HepG2 (cell line): Measurements from ENCODE around the gene ANTXRL. TPM values are rescaled to one million over a fixed set of nuclear protein-coding genes. Genes with fewer than 3 reads are reported as not detected.
"Not testable (repeated sequence)": the region's sequence is repeated elsewhere in the genome, so short reads cannot be mapped to it uniquely, and the experiment has no call there.

Experiments
- ATAC-seq: fragments of 200-7000 bp; cut with Tn5 transposase; 3 replicates; pipeline ENCODE4 v1.9.1; 2020; ENCODE audit warnings: mild to moderate bottlenecking, moderate library complexity
- BruUV-seq: library from RNA; stranded (reverse); fragments of 400-500 nt; replicated peaks from 2 replicates; lab custom pipeline; 2021; lab: Mats Ljungman, UMichigan
- CTCF ChIA-PET: fragments of 300-600 bp; formaldehyde crosslinking; extraction: SDS; loops from one replicate; lab custom pipeline; 2021; ENCODE audit warnings: low total read pairs, inconsistent platforms, low intra/inter-chr PET ratio; lab: Yijun Ruan, JAX
- POLR2A ChIA-PET: fragments of 350-600 bp; sonication (Branson Sonifier 250); formaldehyde crosslinking; loops from one replicate; lab custom pipeline; 2020; ENCODE audit warnings: antibody characterized with exemption, inconsistent platforms; lab: Yijun Ruan, JAX
- DNase-seq: peaks from one replicate; pipeline ENCODE4 v3.0.0-alpha.2; 2015; ENCODE audit warnings: low spot score
- FAIRE-seq: peaks from 3 replicates; lab custom pipeline; 2011; peaks lifted over from hg19 to GRCh38; lab: Jason Lieb, UNC
- H2AFZ ChIP-seq: one replicate; pipeline ENCODE4 v1.6.1; 2011; ENCODE audit warnings: low read length, inconsistent platforms
- H3K27ac ChIP-seq: fragments of 300-600 bp; 3 replicates; pipeline ENCODE4 v1.8.0; 2011; ENCODE audit warnings: mixed run types, mild to moderate bottlenecking, mixed read lengths, low read length, inconsistent platforms; ENCODE audit not compliant: insufficient read depth; ENCODE audit errors: extremely low read length
- H3K27me3 ChIP-seq, 2 experiments: fragments of 200-600 bp in 1 of 2; 2 replicates in 1 of 2; 3 replicates in 1 of 2; pipeline versions ENCODE4 v1.6.0 to v1.8.0; 2011; ENCODE audit warnings: low read length in 2 of 2, mild to moderate bottlenecking in 2 of 2, moderate library complexity in 2 of 2, inconsistent platforms in 1 of 2; ENCODE audit not compliant: insufficient read depth in 2 of 2, control insufficient read depth in 1 of 2
- H3K36me3 ChIP-seq, 2 experiments: fragments of 200-600 bp in 1 of 2; replicated peaks in 1 of 2; 2 replicates in 1 of 2; 3 replicates in 1 of 2; pipeline versions ENCODE4 v1.5.1 to v1.8.0; 2011; ENCODE audit warnings: low read length in 2 of 2, inconsistent platforms in 1 of 2; ENCODE audit not compliant: insufficient read depth in 2 of 2, control insufficient read depth in 1 of 2
- H3K4me1 ChIP-seq: 2 replicates; pipeline ENCODE4 v1.5.1; 2012; ENCODE audit warnings: low read length, inconsistent platforms; ENCODE audit not compliant: insufficient read depth
- H3K4me2 ChIP-seq: 2 replicates; pipeline ENCODE4 v1.6.0; 2011; ENCODE audit warnings: low read depth, low read length, inconsistent platforms
- H3K4me3 ChIP-seq, 3 experiments: fragments of 200-600 bp in 1 of 3; sonication (generic), shearing (Covaris generic) in 1 of 3; replicated peaks in 1 of 3; 2 replicates each; pipeline ENCODE4 v1.5.1; 2011 to 2016; ENCODE audit warnings: low read length in 3 of 3, inconsistent platforms in 2 of 3, low read depth in 2 of 3, mild to moderate bottlenecking in 2 of 3, control low read depth in 1 of 3, mixed read lengths in 1 of 3; ENCODE audit not compliant: insufficient read depth in 1 of 3
- H3K79me2 ChIP-seq: one replicate; pipeline ENCODE4 v1.6.1; 2011; ENCODE audit warnings: low read length, inconsistent platforms; ENCODE audit not compliant: insufficient read depth
- H3K9ac ChIP-seq: 2 replicates; pipeline ENCODE4 v1.6.0; 2011; ENCODE audit warnings: mild to moderate bottlenecking, low read depth, low read length, inconsistent platforms; ENCODE audit not compliant: insufficient read depth
- H3K9me3 ChIP-seq: 2 replicates; pipeline ENCODE4 v1.5.1; 2012; ENCODE audit warnings: mild to moderate bottlenecking, low read length
- H4K20me1 ChIP-seq: 2 replicates; pipeline ENCODE4 v1.6.0; 2011; ENCODE audit warnings: inconsistent platforms, mild to moderate bottlenecking, low read length, moderate library complexity; ENCODE audit not compliant: insufficient read depth
- FOXA1 ChIP-seq, 2 experiments: fragments of 450-650 bp in 1 of 2; sonication (generic) in 1 of 2; formaldehyde crosslinking in 1 of 2; IDR thresholded peaks; 2 replicates each; pipeline versions ENCODE4 v1.4.0 to v1.6.1; 2016 to 2020; ENCODE audit warnings: missing genetic modification reagents in 1 of 2
- FOXM1 ChIP-seq: sonication (generic); formaldehyde crosslinking; IDR thresholded peaks from 2 replicates; pipeline ENCODE4 v1.5.0; 2020; ENCODE audit warnings: missing genetic modification reagents
- HNF1B ChIP-seq: sonication (generic); formaldehyde crosslinking; IDR thresholded peaks from 2 replicates; pipeline ENCODE4 v1.5.1; 2020; ENCODE audit warnings: mild to moderate bottlenecking, moderate library complexity, missing genetic modification reagents
- MBNL3 ChIP-seq: fragments of 250-450 bp; sonication (Bioruptor Pico); conservative IDR thresholded peaks from 2 replicates; pipeline ENCODE4 v1.8.0; 2022; ENCODE audit warnings: mild to moderate bottlenecking, inconsistent platforms
- RXRA ChIP-seq: sonication (generic); formaldehyde crosslinking; IDR thresholded peaks from 2 replicates; pipeline ENCODE4 v1.5.1; 2020; ENCODE audit warnings: missing genetic modification reagents
- SNAPC2 ChIP-seq: sonication (generic); formaldehyde crosslinking; IDR thresholded peaks from 2 replicates; pipeline ENCODE4 v1.8.1; 2022; ENCODE audit warnings: mild to moderate bottlenecking, missing genetic modification reagents
- YEATS2 ChIP-seq: sonication (generic); formaldehyde crosslinking; IDR thresholded peaks from 2 replicates; pipeline ENCODE4 v1.4.0; 2020; ENCODE audit warnings: missing genetic modification reagents, borderline replicate concordance
- ZNF576 ChIP-seq: sonication (generic); formaldehyde crosslinking; IDR thresholded peaks from 2 replicates; pipeline ENCODE4 v1.4.0; 2020; ENCODE audit warnings: mild to moderate bottlenecking, missing genetic modification reagents
- ZNF660 ChIP-seq: sonication (generic); formaldehyde crosslinking; IDR thresholded peaks from 2 replicates; pipeline ENCODE4 v1.5.1; 2020; ENCODE audit warnings: mild to moderate bottlenecking, low read depth, missing genetic modification reagents, borderline replicate concordance
- ZNF691 ChIP-seq: sonication (generic); formaldehyde crosslinking; IDR thresholded peaks from 2 replicates; pipeline ENCODE4 v1.4.0; 2020; ENCODE audit warnings: missing genetic modification reagents, low read depth, mild to moderate bottlenecking, borderline replicate concordance
- ZNF709 ChIP-seq: sonication (generic); formaldehyde crosslinking; IDR thresholded peaks from 2 replicates; pipeline ENCODE4 v1.5.0; 2020; ENCODE audit warnings: mild to moderate bottlenecking, missing genetic modification reagents
- ZNF772 ChIP-seq: sonication (generic); formaldehyde crosslinking; IDR thresholded peaks from 2 replicates; pipeline ENCODE4 v1.5.0; 2020; ENCODE audit warnings: mild to moderate bottlenecking, missing genetic modification reagents
- WGBS: methylation state at CpG from one replicate; pipeline ENCODE4 v1.1.6; 2017; ENCODE audit warnings: low lambda C conversion rate; 5-methylcytosine and 5-hydroxymethylcytosine counted together
- in situ Hi-C: cut with HindIII; loops from 2 replicates; pipeline ENCODE4 v1.10.0; 2017; ENCODE audit warnings: low pct_unique_long_range_greater_than_20kb; ENCODE audit not compliant: extremely low pct_ligation_motif_present
- intact Hi-C: fragments of 100-400 bp; cut with micrococcal nuclease; formaldehyde crosslinking; loops from one replicate; pipeline ENCODE4 v1.10.0; 2022; ENCODE audit not compliant: unreplicated experiment
- polyA plus RNA-seq, 8 experiments: library from polyadenylated mRNA; depleted of rRNA in 3 of 8; stranded (reverse) in 7 of 8; unstranded in 1 of 8; fragments of >200 nt; fragmentation: Illumina TruSeq in 4 of 8; extraction: Trizol in 4 of 8; gene quantifications; 2 replicates each; pipeline versions ENCODE4 v1.2.1 to v1.2.3, GENCODE V29; 2011 to 2016; ENCODE audit warnings: low read depth in 4 of 8, missing spikeins in 1 of 8, mixed read lengths in 1 of 8; ENCODE audit not compliant: insufficient read depth in 1 of 8
- total RNA-seq, 5 experiments: library from RNA; depleted of rRNA; stranded (reverse); fragments of >200 nt; fragmentation: Illumina TruSeq; extraction: Trizol; gene quantifications; 2 replicates each; pipeline ENCODE4 v1.2.3, GENCODE V29; 2016; ENCODE audit warnings: low read depth in 1 of 5

Gene ANTXRL
- total and polyA plus RNA-seq, 2 of the 13 experiments (the other 11 are each of a cell fraction or from before 2014, with no cell fraction given), result not detected

GRCh38 chr10:46268076-46268881 is 18.5 kb upstream of the ANTXRL start:
- WGBS, result 36% methylated on average over 8 of the region's 10 CpGs
- in situ Hi-C loops (no loop called here), intact Hi-C loops (no loop called here)
- no peak for DNase-seq
- BruUV-seq, result no TSS peak
- ChIA-PET POLR2A (no interaction called here), CTCF (no interaction called here)
- no peak overlapping the region for H3K4me3 ChIP-seq
- no peaks in the 10 kb centered on the region for H3K9me3 ChIP-seq
- FAIRE-seq, result no peak
- no peaks in the 10 kb centered on the region for H3K36me3 ChIP-seq
- H3K9ac ChIP-seq, result no peak overlapping the region
- TF ChIP-seq ZNF772 (CRISPR knock-in tag), result no peak
- no peak for TF ChIP-seq ZNF660 (CRISPR knock-in tag)
- no peak for TF ChIP-seq HNF1B (CRISPR knock-in tag)
- no peak for TF ChIP-seq RXRA (CRISPR knock-in tag)
- TF ChIP-seq YEATS2 (CRISPR knock-in tag), result no peak
- no peak for TF ChIP-seq ZNF691 (CRISPR knock-in tag)
- TF ChIP-seq FOXM1, result no peak
- no peak for TF ChIP-seq FOXA1 (IDR thresholded peaks at IDR 0.05)
- no peak for TF ChIP-seq FOXA1 (CRISPR knock-in tag; IDR thresholded peaks at IDR 0.05)
- TF ChIP-seq ZNF709 (CRISPR knock-in tag), result no peak
- TF ChIP-seq SNAPC2 (CRISPR knock-in tag), result no peak
- TF ChIP-seq ZNF576 (CRISPR knock-in tag), result no peak
- no peak for TF ChIP-seq MBNL3 (CRISPR knock-in tag)
- peaks cover 1 to 12% of the 10 kb centered on the region in 2 experiments; a peak in 3 of 5 replicates for H3K27me3 ChIP-seq
- no peak overlapping the region for H3K4me2 ChIP-seq
- no peaks in the 10 kb centered on the region for H3K4me1 ChIP-seq
- H3K27ac ChIP-seq, result no peak overlapping the region
- H2AFZ ChIP-seq, result no peak overlapping the region
- no peak for ATAC-seq
- H4K20me1 ChIP-seq, result no peaks in the 10 kb centered on the region
- no peaks in the 10 kb centered on the region for H3K79me2 ChIP-seq

- H3K4me1 ChIP-seq, H4K20me1 ChIP-seq, POLR2A ChIA-PET, H3K9me3 ChIP-seq, H3K9ac ChIP-seq, H3K4me2 ChIP-seq, FAIRE-seq, H3K79me2 ChIP-seq, H3K4me3 ChIP-seq, H2AFZ ChIP-seq, DNase-seq, H3K36me3 ChIP-seq, intact Hi-C loops, in situ Hi-C loops, BruUV-seq, H3K27ac ChIP-seq, ATAC-seq, CTCF ChIA-PET: not testable (repeated sequence)
- peaks cover 1 to 14% of the 10 kb centered on the region in 2 experiments; a peak in 3 of 5 replicates for H3K27me3 ChIP-seq
- WGBS, result 19% methylated on average over 3 of the region's 3 CpGs
Observed at GRCh38 chr10:46269554-46270053, 17.2 kb upstream of the ANTXRL start.
